NCI-H128 (cell line): ENCODE measurements around the gene SSR1.

Experiments used
- DNase-seq: peaks from one replicate; lab custom pipeline; 2025; ENCODE audit not compliant: unreplicated experiment; lab: John Stamatoyannopoulos, UW

Gene SSR1

GRCh38 chr6:7241160-7241559 lies 71.8 kb downstream of the SSR1 start:
- no peak for DNase-seq

GRCh38 chr6:7240351-7240750 lies 72.6 kb downstream of the SSR1 start:
- DNase-seq = no peak

- DNase-seq = no peak
Measured at GRCh38 chr6:7239590-7239948, 73.4 kb downstream of the SSR1 start.

DNA sequence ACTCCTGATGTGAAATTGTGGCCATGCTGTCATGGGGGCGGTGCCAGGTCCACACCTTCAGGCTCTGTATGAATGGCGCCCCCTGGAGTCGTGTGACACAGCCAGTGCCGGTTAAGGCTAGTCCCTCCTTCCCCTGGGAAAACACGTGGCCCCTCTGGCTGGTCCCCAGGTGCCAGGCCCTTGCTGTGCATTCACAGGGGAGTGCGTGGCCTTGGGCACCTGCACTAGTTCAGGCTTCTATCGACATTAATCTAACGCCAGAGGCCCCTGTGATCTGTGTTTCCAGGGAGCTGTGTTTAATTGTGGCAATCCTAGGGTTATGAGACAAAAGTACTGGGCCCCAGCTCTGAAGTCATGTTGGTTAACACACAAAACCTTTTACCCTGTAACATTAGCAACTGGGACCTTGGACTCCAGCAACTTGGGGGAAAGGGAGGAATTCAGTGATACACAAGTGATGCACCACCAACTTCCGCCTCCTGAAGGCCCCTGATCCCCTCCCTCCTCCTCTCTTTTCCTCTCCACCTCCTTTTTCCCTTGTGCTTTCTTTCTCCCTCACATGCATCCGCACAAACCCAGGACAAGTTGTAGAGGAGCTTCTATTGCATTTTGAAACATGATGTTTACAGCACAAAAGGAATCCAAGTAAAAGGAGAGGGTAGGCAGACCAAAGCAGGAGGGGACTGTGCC lies 74.0 kb downstream of the SSR1 start:
- peak; percentile 66 for DNase-seq

GRCh38 chr6:7238526-7238899 lies 74.5 kb downstream of the SSR1 start:
- DNase-seq = no peak

- no peak for DNase-seq
Measured at GRCh38 chr6:7237653-7238188, 75.3 kb downstream of the SSR1 start.

GRCh38 chr6:7236306-7237209 lies 76.4 kb downstream of the SSR1 start:
- DNase-seq = no peak

GRCh38 chr6:7235712-7236305 lies 77.2 kb downstream of the SSR1 start:
- no peak for DNase-seq

DNA sequence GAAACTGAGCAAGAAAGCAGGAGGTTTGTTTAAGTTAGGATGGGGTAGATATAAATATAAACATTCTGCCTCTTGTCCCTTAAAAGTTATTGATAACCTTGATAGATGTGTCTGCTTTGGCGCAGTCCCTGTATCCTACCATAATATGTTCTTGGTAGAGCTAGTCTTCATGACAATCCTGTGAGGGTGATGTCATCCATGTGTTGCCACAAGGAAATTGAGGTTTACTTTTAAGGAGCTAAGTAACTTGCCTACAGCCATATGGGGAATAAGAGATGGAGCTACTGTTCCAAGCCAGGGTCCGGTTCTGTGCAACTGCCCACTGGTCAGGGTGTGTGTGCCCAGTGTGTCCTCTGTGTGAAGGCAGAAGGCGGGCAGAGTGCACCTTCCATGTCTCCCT lies 78.5 kb downstream of the SSR1 start:
- DNase-seq = no peak

DNA sequence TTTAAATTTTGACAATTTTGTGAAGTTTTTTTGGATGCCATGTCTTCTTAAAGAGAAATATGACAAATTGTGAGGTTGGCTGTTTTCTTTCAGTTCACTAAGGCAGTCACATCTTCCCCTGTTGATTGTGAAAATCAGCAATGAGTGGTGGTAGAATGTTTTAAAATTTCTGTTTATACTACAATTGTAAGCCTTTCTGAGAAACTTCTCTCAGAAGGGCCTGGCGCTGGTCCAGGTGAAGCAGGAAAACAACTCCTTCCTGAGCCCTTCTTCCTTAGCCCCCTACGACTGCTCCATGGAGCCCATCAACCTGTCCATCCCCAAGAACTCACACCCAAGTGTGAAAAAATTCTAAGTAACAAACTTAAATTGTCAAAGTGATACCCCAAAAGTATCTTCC lies 80.6 kb downstream of the SSR1 start:
- no peak for DNase-seq

- no peak for DNase-seq
Measured at GRCh38 chr6:7230956-7231713, 81.9 kb downstream of the SSR1 start.

DNA sequence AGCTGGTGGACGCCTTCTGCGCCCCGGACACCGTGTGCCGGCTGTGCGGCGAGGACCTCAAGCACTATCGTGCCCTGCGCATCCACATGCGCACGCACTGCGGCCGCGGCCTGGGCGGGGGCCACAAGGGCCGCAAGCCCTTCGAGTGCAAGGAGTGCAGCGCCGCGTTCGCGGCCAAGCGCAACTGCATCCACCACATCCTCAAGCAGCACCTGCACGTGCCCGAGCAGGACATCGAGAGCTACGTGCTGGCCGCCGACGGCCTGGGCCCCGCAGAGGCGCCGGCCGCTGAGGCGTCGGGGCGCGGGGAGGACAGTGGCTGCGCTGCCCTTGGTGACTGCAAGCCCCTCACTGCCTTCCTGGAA lies 82.7 kb downstream of the SSR1 start:
- no peak for DNase-seq

DNA sequence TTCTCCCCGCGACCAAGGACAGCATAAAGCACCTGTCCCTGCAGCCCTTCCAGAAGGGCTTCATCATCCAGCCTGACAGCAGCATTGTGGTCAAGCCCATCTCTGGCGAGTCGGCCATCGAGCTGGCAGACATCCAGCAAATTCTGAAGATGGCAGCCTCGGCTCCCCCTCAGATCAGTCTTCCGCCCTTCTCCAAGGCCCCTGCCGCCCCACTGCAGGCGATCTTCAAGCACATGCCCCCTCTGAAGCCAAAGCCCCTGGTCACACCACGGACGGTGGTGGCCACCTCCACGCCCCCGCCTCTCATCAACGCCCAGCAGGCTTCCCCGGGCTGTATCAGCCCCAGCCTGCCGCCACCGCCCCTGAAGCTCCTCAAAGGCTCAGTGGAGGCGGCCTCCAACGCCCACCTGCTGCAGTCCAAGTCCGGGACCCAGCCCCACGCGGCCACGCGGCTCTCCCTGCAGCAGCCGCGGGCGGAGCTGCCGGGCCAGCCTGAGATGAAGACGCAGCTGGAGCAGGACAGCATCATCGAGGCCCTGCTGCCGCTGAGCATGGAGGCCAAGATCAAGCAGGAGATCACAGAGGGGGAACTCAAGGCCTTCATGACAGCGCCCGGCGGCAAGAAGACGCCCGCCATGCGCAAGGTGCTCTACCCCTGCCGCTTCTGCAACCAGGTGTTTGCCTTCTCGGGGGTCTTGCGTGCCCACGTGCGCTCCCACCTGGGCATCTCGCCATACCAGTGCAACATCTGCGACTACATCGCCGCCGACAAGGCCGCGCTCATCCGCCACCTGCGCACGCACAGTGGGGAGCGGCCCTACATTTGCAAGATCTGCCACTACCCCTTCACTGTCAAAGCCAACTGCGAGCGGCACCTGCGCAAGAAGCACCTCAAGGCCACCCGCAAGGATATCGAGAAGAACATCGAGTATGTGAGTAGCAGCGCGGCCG lies 83.3 kb downstream of the SSR1 start:
- no peak for DNase-seq

GRCh38 chr6:7228662-7229375 lies 84.2 kb downstream of the SSR1 start:
- DNase-seq = no peak

- DNase-seq = no peak
Measured at GRCh38 chr6:7224731-7225130, 88.3 kb downstream of the SSR1 start.

GRCh38 chr6:7222197-7222596 lies 90.8 kb downstream of the SSR1 start:
- DNase-seq = no peak

GRCh38 chr6:7219310-7219709 lies 93.7 kb downstream of the SSR1 start:
- no peak for DNase-seq

DNA sequence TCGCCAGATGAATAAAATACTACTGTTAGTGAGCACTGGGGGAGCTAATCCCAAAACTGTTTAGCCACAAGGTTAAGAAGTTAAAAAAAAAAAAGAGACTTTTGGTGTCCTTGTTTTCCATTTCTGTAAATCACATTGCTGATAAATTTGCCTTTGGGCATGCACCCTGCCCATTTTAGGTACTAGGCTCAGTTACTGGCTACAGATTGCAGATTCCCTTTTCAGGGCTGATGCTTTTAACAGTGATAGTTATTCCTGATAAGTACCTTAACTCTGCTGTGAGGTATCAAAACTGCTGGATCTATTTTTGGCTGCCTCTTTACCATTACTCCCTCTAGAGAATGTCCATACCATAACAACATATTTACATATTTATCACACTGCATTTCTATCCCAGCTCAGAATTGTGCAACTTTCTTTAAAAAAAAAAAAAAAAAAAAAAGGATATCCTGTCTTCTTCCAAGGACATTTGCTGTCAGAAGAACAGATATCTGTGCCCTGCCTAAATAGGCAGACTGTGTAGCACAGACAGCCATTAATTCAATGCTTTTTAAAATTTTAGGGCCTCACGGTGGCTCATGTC lies 94.5 kb downstream of the SSR1 start:
- DNase-seq = no peak
